Gastrocnemius medialis (tissue), 4 donors: ENCODE data around the gene FAP.

Experiments used
- POLR2A ChIP-seq, 2 donors: fragments of 450-650 bp; IDR thresholded peaks; one replicate each; pipeline ENCODE4 v1.6.1; 2017; ENCODE audit warnings: antibody characterized with exemption in 2 of 2, mild to moderate bottlenecking in 2 of 2, moderate library complexity in 2 of 2
- TF ChIP-seq, protein P1 (sequence below), 5 experiments: fragments of 450-650 bp in 3 of 5; fragments of 200-600 bp in 2 of 5; sonication (generic) in 2 of 5; IDR thresholded peaks in 4 of 5; conservative IDR thresholded peaks in 1 of 5; 1 replicate in 4 of 5; 2 replicates in 1 of 5; pipeline ENCODE4 v1.5.1; 2016 to 2019; ENCODE audit warnings: antibody characterized with exemption in 5 of 5, mild to moderate bottlenecking in 3 of 5, moderate library complexity in 3 of 5

DNA sequence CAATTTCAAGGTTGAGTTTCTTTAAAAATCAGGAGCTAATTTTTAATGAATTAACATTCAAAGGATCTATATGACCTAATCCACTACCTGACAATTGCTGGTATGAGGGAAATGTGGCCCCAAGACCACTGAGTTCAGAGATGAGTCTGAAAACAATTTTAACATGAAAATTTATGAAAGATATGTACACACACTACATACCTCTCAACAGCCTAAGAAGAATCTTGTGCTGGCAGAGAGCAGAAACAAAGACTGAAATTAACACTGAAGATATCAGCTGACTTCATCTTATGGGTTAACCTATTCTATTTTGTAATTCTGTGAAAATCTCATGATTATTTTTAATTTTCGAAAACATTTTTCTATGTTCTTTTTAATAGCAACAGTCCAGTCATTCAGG lies 1.7 kb downstream of the FAP start:
- TF ChIP-seq, protein P1, sequence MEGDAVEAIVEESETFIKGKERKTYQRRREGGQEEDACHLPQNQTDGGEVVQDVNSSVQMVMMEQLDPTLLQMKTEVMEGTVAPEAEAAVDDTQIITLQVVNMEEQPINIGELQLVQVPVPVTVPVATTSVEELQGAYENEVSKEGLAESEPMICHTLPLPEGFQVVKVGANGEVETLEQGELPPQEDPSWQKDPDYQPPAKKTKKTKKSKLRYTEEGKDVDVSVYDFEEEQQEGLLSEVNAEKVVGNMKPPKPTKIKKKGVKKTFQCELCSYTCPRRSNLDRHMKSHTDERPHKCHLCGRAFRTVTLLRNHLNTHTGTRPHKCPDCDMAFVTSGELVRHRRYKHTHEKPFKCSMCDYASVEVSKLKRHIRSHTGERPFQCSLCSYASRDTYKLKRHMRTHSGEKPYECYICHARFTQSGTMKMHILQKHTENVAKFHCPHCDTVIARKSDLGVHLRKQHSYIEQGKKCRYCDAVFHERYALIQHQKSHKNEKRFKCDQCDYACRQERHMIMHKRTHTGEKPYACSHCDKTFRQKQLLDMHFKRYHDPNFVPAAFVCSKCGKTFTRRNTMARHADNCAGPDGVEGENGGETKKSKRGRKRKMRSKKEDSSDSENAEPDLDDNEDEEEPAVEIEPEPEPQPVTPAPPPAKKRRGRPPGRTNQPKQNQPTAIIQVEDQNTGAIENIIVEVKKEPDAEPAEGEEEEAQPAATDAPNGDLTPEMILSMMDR (IDR thresholded peaks at IDR 0.05 in 4 of 5, conservative IDR thresholded peaks at IDR 0.05 in 1 of 5) = no peak
- no peak for TF ChIP-seq POLR2A (IDR thresholded peaks at IDR 0.05)
